ENCODE data around the gene GRIK3. TPM values are rescaled to one million over a fixed set of nuclear protein-coding genes. Genes with fewer than 3 reads are reported as not detected.
"Not testable (repeated sequence)": the region's sequence is repeated elsewhere in the genome, so short reads cannot be mapped to it uniquely, and the experiment has no call there.

Gene GRIK3
- total RNA-seq, 2 donors from 2014 or later = 0.14 TPM

DNA sequence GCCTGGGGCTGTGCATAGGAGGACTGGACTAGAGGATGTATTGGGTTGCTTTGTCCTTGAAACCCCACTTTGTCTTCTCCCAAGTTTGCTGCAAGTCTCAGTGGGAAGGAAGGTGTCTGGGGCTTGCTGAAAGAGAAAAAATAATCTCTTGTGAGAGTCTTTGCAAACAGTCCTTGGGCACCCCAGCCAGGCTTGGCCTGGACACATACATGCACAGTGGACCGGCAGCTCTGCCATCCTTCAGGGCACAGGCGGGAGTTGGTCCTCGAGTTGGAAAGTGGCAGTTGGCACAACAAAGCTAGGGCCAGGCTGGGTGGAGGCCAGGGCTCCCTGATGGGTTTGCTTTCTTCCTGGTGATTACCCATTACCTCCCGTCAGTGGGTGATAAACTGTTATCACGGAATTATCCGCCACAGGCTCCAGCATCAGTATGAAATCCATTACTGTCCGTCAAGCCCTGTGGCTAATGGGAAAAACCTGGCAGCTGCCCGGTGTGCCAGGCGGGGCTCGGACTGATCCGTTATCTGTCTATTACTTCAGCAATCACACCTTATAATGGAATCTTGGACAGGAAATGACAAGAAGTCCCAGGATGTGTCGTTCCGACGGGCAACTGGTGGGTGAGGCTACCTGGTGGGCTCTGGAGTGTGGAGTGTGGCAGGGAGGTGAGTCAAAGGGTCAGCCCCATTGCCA is 265.7 kb downstream of the GRIK3 start:
- no peak for ATAC-seq (ENCODE audit: insufficient number of reproducible peaks, low FRiP score, low read depth)
- H3K4me3 ChIP-seq = no peak overlapping the region
- no peaks in the 10 kb centered on the region for H3K36me3 ChIP-seq
- no peaks in the 10 kb centered on the region for H3K9me3 ChIP-seq
- H3K27me3 ChIP-seq (replicated peaks; ENCODE audit: insufficient read depth) = no peaks in the 10 kb centered on the region
- no peaks in the 10 kb centered on the region for H3K4me1 ChIP-seq (ENCODE audit: control insufficient read depth in 1 of 2, low read depth in 2 of 2)
- no peak overlapping the region for H3K27ac ChIP-seq
- DNase-seq (ENCODE audit: low spot score) = no peak
- TF ChIP-seq, protein P1, sequence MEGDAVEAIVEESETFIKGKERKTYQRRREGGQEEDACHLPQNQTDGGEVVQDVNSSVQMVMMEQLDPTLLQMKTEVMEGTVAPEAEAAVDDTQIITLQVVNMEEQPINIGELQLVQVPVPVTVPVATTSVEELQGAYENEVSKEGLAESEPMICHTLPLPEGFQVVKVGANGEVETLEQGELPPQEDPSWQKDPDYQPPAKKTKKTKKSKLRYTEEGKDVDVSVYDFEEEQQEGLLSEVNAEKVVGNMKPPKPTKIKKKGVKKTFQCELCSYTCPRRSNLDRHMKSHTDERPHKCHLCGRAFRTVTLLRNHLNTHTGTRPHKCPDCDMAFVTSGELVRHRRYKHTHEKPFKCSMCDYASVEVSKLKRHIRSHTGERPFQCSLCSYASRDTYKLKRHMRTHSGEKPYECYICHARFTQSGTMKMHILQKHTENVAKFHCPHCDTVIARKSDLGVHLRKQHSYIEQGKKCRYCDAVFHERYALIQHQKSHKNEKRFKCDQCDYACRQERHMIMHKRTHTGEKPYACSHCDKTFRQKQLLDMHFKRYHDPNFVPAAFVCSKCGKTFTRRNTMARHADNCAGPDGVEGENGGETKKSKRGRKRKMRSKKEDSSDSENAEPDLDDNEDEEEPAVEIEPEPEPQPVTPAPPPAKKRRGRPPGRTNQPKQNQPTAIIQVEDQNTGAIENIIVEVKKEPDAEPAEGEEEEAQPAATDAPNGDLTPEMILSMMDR (IDR thresholded peaks at IDR 0.05) = no peak

DNA sequence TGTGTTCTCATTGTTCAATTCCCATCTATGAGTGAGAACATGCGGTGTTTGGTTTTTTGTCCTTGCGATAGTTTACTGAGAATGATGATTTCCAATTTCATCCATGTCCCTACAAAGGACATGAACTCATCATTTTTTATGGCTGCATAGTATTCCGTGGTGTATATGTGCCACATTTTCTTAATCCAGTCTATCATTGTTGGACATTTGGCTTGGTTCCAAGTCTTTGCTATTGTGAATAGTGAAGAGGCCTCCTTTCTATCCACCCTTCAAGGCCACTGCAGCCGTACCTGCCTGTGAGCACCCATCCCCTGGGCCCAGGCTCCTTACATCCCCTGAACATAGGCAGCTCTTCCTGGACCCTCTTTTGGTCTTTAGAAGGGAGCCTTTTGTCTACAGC is 266.9 kb downstream of the GRIK3 start:
- H3K4me3 ChIP-seq; H3K27me3 ChIP-seq (replicated peaks; ENCODE audit: insufficient read depth); H3K27ac ChIP-seq; ATAC-seq (ENCODE audit: insufficient number of reproducible peaks, low FRiP score, low read depth); DNase-seq (ENCODE audit: low spot score); H3K9me3 ChIP-seq; H3K4me1 ChIP-seq (ENCODE audit: control insufficient read depth in 1 of 2, low read depth in 2 of 2); H3K36me3 ChIP-seq: not testable (repeated sequence)

DNA sequence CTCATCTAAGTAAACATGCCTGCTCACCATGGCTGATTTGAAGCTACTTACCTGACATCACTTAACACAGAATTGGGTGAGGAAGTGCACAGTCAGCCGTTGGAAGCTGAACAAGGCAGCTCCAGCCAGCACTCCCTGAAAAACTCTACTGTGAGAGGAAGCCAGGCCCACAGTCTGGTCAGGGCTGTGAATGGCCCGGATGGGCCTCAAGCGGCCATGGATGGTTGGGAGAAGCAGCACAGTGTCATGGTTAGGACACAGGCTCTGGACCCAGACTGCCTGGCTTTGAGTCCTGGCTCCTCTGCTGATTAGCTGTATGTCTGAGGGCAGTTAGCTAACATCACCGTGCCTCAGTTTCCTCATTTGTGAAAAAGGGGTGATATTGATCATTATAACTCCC is 267.8 kb downstream of the GRIK3 start:
- Histone ChIP-seq H3K36me3 (no peaks in the 10 kb centered on the region), H3K9me3 (no peaks in the 10 kb centered on the region), H3K4me1 (ENCODE audit: control insufficient read depth in 1 of 2, low read depth in 2 of 2) (no peaks in the 10 kb centered on the region), H3K4me3 (no peak overlapping the region), H3K27ac (no peak overlapping the region), H3K27me3 (replicated peaks; ENCODE audit: insufficient read depth) (no peaks in the 10 kb centered on the region)
- ATAC-seq (ENCODE audit: insufficient number of reproducible peaks, low FRiP score, low read depth) = no peak
- TF ChIP-seq, protein P1 (IDR thresholded peaks at IDR 0.05) = no peak
- DNase-seq (ENCODE audit: low spot score) = no peak

DNA sequence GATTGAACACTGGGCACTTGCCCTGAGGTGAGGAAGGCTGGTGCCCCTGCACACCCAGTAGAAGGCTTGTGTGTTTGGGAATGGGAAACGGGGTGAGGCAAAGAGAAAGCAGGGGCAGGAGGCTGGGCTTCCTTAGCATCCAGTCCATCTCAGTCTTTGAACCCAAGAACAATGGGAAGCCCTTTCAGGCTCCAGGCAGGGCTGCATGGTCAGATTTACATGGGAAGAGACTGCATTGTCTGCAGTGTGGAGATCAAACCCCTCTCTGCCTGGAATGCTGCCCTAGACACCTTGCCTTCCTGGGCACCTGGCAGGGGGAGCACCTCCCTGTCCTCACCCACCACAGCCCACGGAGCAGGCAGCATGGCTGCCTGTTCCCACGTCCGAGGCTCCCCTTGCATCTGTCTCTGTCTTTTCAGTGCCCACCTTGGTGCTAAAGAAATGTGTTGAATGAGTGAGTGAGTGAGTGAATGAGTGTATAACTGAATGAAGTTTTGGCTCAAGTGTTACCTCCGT is 268.5 kb downstream of the GRIK3 start:
- Histone ChIP-seq H3K27ac (no peak overlapping the region), H3K4me1 (ENCODE audit: control insufficient read depth in 1 of 2, low read depth in 2 of 2) (no peaks in the 10 kb centered on the region), H3K27me3 (replicated peaks; ENCODE audit: insufficient read depth) (no peaks in the 10 kb centered on the region), H3K9me3 (no peaks in the 10 kb centered on the region), H3K4me3 (no peak overlapping the region), H3K36me3 (no peaks in the 10 kb centered on the region)
- TF ChIP-seq, protein P1 (IDR thresholded peaks at IDR 0.05) = no peak
- DNase-seq (ENCODE audit: low spot score) (no peak), ATAC-seq (ENCODE audit: insufficient number of reproducible peaks, low FRiP score, low read depth) (no peak)

DNA sequence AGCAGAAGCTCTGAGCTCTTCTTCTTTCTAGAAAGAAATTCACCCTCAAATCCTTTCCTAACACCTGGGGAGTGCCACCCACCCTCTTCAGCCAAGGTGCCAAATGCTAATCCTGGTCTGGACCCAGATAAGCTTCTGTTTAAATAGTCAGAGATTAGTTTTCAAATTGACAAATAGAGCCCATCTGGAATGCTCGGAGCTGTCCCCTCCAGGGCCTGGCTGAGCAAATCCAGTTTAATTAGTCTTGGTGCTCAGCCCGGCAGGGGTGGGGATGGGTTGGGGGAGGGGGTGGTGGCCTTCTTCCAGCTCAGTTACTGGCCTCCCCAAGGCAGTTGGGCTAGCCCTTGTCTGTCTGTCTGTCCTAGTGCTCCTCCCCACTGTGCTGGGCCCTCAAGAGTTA is 269.5 kb downstream of the GRIK3 start:
- no peak for DNase-seq (ENCODE audit: low spot score)
- Histone ChIP-seq H3K4me1 (ENCODE audit: control insufficient read depth in 1 of 2, low read depth in 2 of 2) (no peaks in the 10 kb centered on the region), H3K27ac (no peak overlapping the region), H3K27me3 (replicated peaks; ENCODE audit: insufficient read depth) (no peaks in the 10 kb centered on the region), H3K4me3 (no peak overlapping the region), H3K36me3 (no peaks in the 10 kb centered on the region), H3K9me3 (no peaks in the 10 kb centered on the region)
- TF ChIP-seq, protein P1 (IDR thresholded peaks at IDR 0.05) = no peak
- ATAC-seq (ENCODE audit: insufficient number of reproducible peaks, low FRiP score, low read depth) = no peak

DNA sequence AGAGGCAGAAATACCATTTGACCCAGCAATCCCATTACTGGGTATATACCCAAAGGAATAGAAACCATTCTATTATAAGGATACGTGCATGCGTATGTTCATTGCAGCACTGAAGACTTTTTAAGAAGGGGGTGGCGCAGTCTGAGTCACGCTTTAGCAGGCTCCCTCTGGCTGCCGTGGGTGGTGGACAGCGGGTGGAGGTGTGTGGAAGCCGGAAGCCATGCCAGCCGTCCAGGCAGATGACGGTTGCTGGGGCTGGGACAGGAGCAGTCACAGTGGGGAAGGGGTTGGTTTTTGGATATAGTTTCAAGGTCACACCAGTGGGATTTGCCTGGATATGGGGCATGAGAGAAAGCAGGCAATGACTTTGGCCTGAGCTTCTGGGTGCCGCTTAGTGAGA is 270.5 kb downstream of the GRIK3 start:
- Histone ChIP-seq H3K4me1 (ENCODE audit: control insufficient read depth in 1 of 2, low read depth in 2 of 2) (no peaks in the 10 kb centered on the region), H3K4me3 (no peak overlapping the region), H3K36me3 (no peaks in the 10 kb centered on the region), H3K9me3 (peaks cover 3% of the 10 kb centered on the region), H3K27me3 (replicated peaks; ENCODE audit: insufficient read depth) (no peaks in the 10 kb centered on the region), H3K27ac (no peak overlapping the region)
- DNase-seq (ENCODE audit: low spot score) = no peak
- TF ChIP-seq, protein P1 (IDR thresholded peaks at IDR 0.05) = no peak
- no peak for ATAC-seq (ENCODE audit: insufficient number of reproducible peaks, low FRiP score, low read depth)

Data from thoracic aorta (tissue), 2 donors.